HFF-Myc (cell line): Measurements from ENCODE around the gene EPHA8.

Experiments
- DNase-seq: peaks from one replicate; pipeline ENCODE4 v3.0.0-alpha.2; 2011; ENCODE audit warnings: low read depth; ENCODE audit errors: extremely low read depth
- H3K4me3 ChIP-seq: replicated peaks from 2 replicates; pipeline ENCODE4 v1.5.1; 2011; ENCODE audit warnings: low read depth, mild to moderate bottlenecking, control low read depth, low read length
- CTCF ChIP-seq: IDR thresholded peaks from 2 replicates; pipeline ENCODE4 v1.5.1; 2012; ENCODE audit warnings: mild to moderate bottlenecking, low read depth, low read length, control low read depth; ENCODE audit errors: missing control alignments

The EPHA8 gene

GRCh38 chr1:22534951-22535350 lies 28.3 kb upstream of the EPHA8 start:
- H3K4me3 ChIP-seq, result no peak overlapping the region
- no peak for DNase-seq
- no peak for TF ChIP-seq CTCF

DNA sequence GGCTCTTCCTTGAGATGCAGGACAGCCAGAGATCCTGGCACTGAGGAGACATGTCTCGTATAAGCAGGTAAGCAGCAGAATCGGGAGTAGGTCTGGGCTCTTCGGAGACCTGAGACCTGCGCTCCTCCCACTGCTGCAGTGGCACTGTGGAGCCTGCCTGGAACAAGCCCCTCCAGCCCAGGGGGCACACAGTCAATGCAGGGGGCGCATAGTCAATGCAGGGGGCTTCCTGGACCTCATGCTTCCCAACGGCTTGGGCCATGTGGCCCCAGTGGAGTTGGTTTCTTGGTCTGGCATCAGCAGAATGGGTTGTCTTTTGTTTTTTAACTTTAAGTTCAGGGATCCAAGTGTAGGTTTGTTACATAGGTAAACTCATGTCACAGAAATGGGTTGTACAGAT lies 27.9 kb upstream of the EPHA8 start:
- TF ChIP-seq CTCF, result no peak
- no peak for DNase-seq
- H3K4me3 ChIP-seq, result no peak overlapping the region

DNA sequence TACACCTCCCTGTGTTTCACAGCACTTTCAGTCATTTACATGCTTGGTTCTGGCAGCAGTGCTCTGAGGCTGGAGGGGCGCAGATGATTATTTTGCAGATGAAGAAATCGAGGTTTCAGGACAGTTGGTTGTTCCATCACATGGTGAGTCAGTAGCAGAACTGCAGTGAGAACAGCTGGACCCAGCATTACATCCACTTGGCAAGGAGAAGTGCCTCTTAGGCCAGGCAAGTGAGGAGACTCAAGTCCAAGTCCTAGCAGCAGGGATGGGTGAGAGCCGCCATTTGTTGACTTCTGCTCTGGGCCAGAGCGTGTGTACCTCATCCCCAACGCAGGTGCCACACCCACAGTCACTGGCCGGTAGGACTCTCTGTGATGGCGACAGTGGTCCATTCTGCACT lies 26.8 kb upstream of the EPHA8 start:
- no peak for DNase-seq
- H3K4me3 ChIP-seq, result no peak overlapping the region
- TF ChIP-seq CTCF, result no peak

GRCh38 chr1:22537441-22538139 lies 25.7 kb upstream of the EPHA8 start:
- TF ChIP-seq CTCF, result no peak
- no peak for DNase-seq
- H3K4me3 ChIP-seq, result no peak overlapping the region

DNA sequence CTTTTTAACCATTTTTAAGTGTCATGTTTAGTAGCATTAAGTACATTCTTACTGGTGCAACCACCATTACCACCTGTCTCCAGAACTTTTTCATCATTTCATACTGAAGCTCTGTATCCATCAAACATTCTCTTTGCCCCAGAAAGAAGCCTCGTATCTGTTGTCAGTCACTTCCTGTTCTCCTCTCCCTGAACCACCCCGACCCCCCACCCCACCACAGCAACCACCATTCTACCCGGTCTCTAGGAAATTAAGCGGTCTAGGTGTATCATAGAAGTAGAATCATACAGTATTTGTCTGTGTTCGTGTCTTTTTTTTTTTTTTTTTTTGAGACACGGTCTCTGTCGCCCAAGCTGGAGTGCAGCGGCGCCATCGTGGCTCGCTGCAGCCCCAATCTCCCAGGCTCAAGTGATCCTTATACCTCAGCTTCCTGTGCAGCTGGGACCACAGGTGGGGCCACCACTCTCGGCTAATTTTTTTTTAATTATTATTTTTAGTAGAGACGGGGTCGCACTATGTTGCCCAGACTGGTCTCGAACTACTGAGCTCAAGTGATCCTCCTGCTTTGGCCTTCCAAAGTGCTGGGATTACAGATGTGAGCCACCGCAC lies 23.7 kb upstream of the EPHA8 start:
- no peak overlapping the region for H3K4me3 ChIP-seq
- TF ChIP-seq CTCF, result no peak
- no peak for DNase-seq

- DNase-seq, result no peak
- no peak overlapping the region for H3K4me3 ChIP-seq
- no peak for TF ChIP-seq CTCF
These were observed 23.0 kb upstream of the EPHA8 start for GRCh38 chr1:22540337-22540736.
